Measurements from ENCODE around the gene IRF4. TPM values are rescaled to one million over a fixed set of nuclear protein-coding genes. Genes with fewer than 3 reads are reported as not detected.

The IRF4 gene
- total and polyA plus RNA-seq, 2 donors (not counting 1 experiment from before 2014, with no cell fraction given): 75.7 to 142 TPM

DNA sequence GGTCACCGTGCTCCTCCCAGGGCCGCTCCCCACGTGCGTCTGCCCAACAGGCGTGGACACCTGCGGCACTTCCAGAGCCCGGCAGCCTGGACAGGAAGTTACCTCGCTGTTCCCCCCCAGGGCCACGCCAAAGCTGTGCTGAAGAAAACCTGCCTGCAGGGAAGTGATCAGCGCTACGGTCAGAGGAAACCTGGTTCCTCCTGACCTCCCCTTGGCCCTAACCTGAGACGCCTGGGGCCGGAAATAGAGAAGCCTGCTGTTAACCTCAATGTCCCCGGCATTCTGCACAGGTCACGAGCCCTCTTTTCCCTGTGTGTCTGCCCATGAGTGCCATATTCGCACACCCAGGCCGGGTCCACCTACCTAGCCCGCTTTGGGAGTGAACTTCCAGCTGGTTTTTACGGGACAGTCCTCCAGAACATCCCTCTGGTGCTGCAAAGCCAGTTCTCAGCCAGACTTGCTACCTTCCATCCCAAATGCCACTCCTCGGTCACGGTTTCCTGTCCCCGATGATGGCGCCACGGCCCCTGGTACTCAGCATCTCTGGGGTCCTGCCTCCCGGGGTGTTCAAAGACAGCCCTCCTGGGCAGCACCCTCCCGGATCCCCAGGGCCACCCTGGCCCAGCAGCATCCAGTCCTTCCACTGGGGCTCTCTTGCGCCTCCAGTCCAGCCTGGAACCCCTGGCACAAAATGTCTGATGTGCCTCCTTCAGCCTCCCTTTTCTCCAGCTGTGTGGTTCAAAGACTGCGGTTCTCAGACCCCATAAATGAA is 12.0 kb upstream of the IRF4 start:
- peaks cover 42% of the 10 kb centered on the region for H3K4me1 Mint-ChIP-seq
- intact Hi-C loops (cut with micrococcal nuclease): loop anchor here (5.0 kb wide), 2 partner anchors 42 to 152 kb away; no protein-coding TSS in a partner anchor
- Histone ChIP-seq H3K27ac (ENCODE audit: low read length in 2 of 2) (no peak overlapping the region), H3K27me3 (replicated peaks in 1 of 4; ENCODE audit: control extremely low read depth in 1 of 4, control insufficient read depth in 3 of 4, insufficient read depth in 4 of 4, low read length in 3 of 4) (no peaks in the 10 kb centered on the region), H3K4me2 (replicated peaks; ENCODE audit: low read depth, low read length, poor library complexity, severe bottlenecking) (peak overlapping the region; percentile 40), H3K36me3 (replicated peaks in 1 of 2; ENCODE audit: control extremely low read depth in 1 of 2, control insufficient read depth in 1 of 2, extremely low read depth in 1 of 2, insufficient read depth in 2 of 2, low read length in 1 of 2) (no peaks in the 10 kb centered on the region), H3K4me1 (ENCODE audit: control insufficient read depth in 2 of 2, insufficient read depth in 2 of 2, low read length in 2 of 2) (peaks cover 44 to 46% of the 10 kb centered on the region in 2 donors), H2AFZ (ENCODE audit: insufficient read depth, low read depth, low read length, poor library complexity, severe bottlenecking) (no peak overlapping the region), H3K79me2 (ENCODE audit: control insufficient read depth, insufficient read depth, low read length) (no peaks in the 10 kb centered on the region), H3K9me3 (ENCODE audit: control extremely low read depth in 1 of 3, control insufficient read depth in 2 of 3, insufficient read depth in 1 of 3, low read length in 2 of 3) (peaks cover 0 to 34% (median 0%) of the 10 kb centered on the region in 3 donors), H3K9ac (ENCODE audit: low read length) (no peak overlapping the region), H4K20me1 (ENCODE audit: control insufficient read depth, insufficient read depth, low read length, poor library complexity, severe bottlenecking) (no peaks in the 10 kb centered on the region), H3K4me3 (ENCODE audit: control extremely low read depth in 1 of 5, extremely low read depth in 1 of 5, insufficient read depth in 1 of 5, low read depth in 2 of 5, low read length in 4 of 5) (no peak overlapping the region)
- H3K27ac Mint-ChIP-seq: peak overlapping the region; percentile 56
- peak overlapping the region; percentile 26 for H3K4me3 Mint-ChIP-seq
- TF ChIP-seq CTCF (IDR thresholded peaks at IDR 0.05): no peak
- TF ChIP-seq EZH2 (IDR thresholded peaks at IDR 0.05; ENCODE audit: borderline replicate concordance, insufficient read depth, low read depth, low read length, poor library complexity, severe bottlenecking): no peak
- H3K27me3 Mint-ChIP-seq: no peaks in the 10 kb centered on the region
- ChIA-PET POLR2A (interaction anchor here (1.1 kb wide), 1 partner anchor 24 kb away, joined by 6 read pairs; no protein-coding TSS in a partner anchor), CTCF (interaction anchor here (1.2 kb wide), 1 partner anchor 10 kb away, joined by 3 read pairs; no protein-coding TSS in a partner anchor)
- H3K9me3 Mint-ChIP-seq (ENCODE audit: insufficient read depth): no peaks in the 10 kb centered on the region
- ATAC-seq (ENCODE audit: low read depth) (peak; percentile 37), DNase-seq (peak; percentile 57)
- WGBS (ENCODE audit: insufficient coverage): 69% methylated on average over 28 of the region's 28 CpGs

Data from B cell (primary cell).